HEK293T (cell line): ENCODE results near the gene FUT7.
"Not testable (repeated sequence)": the region's sequence is repeated elsewhere in the genome, so short reads cannot be mapped to it uniquely, and the experiment has no call there.

Experiments
- CTCF ChIA-PET: fragments of 350-600 bp; formaldehyde crosslinking; extraction: SDS; loops from one replicate; lab custom pipeline; 2021; ENCODE audit warnings: antibody characterized with exemption, inconsistent platforms; lab: Yijun Ruan, JAX
- POLR2A ChIA-PET: fragments of 350-600 bp; formaldehyde crosslinking; extraction: SDS; loops from one replicate; lab custom pipeline; 2020; ENCODE audit warnings: antibody characterized with exemption, inconsistent platforms; lab: Yijun Ruan, JAX
- DNase-seq: peaks from one replicate; pipeline ENCODE4 v3.0.0; 2012; ENCODE audit warnings: mixed read lengths; ENCODE audit errors: extremely low spot score
- ARNT ChIP-seq: fragments of 450-650 bp; IDR thresholded peaks from 2 replicates; pipeline ENCODE4 v1.6.1; 2017; ENCODE audit warnings: mild to moderate bottlenecking
- BHLHE40 ChIP-seq: fragments of 450-650 bp; IDR thresholded peaks from 2 replicates; pipeline ENCODE4 v1.6.1; 2016; ENCODE audit warnings: mild to moderate bottlenecking, moderate library complexity, borderline replicate concordance
- CTBP1 ChIP-seq: fragments of 450-650 bp; IDR thresholded peaks from 2 replicates; pipeline ENCODE4 v1.6.1; 2016; ENCODE audit warnings: borderline replicate concordance
- ELF4 ChIP-seq: fragments of 450-650 bp; IDR thresholded peaks from 2 replicates; pipeline ENCODE4 v1.6.1; 2017; ENCODE audit warnings: antibody characterized with exemption
- FOXA1 ChIP-seq: fragments of 450-650 bp; IDR thresholded peaks from 2 replicates; pipeline ENCODE4 v1.6.1; 2016; ENCODE audit warnings: mild to moderate bottlenecking
- FOXK2 ChIP-seq: fragments of 450-650 bp; IDR thresholded peaks from 2 replicates; pipeline ENCODE4 v1.6.1; 2016; ENCODE audit warnings: mild to moderate bottlenecking
- FOXM1 ChIP-seq: fragments of 450-650 bp; IDR thresholded peaks from 2 replicates; pipeline ENCODE4 v1.6.1; 2017; ENCODE audit warnings: mild to moderate bottlenecking, borderline replicate concordance
- HDGF ChIP-seq: fragments of 450-650 bp; IDR thresholded peaks from 2 replicates; pipeline ENCODE4 v1.6.1; 2017; ENCODE audit warnings: antibody characterized with exemption, borderline replicate concordance
- L3MBTL2 ChIP-seq: fragments of 450-650 bp; conservative IDR thresholded peaks from 2 replicates; pipeline ENCODE4 v1.6.1; 2016; ENCODE audit warnings: mild to moderate bottlenecking
- LEF1 ChIP-seq: fragments of 450-650 bp; IDR thresholded peaks from 2 replicates; pipeline ENCODE4 v1.6.1; 2017; ENCODE audit warnings: mild to moderate bottlenecking, borderline replicate concordance
- NFRKB ChIP-seq: fragments of 450-650 bp; IDR thresholded peaks from 2 replicates; pipeline ENCODE4 v1.6.1; 2016; ENCODE audit warnings: mild to moderate bottlenecking, moderate library complexity
- PKNOX1 ChIP-seq: fragments of 450-650 bp; IDR thresholded peaks from 2 replicates; pipeline ENCODE4 v1.6.1; 2016
- SP1 ChIP-seq: fragments of 450-650 bp; IDR thresholded peaks from 2 replicates; pipeline ENCODE4 v1.6.1; 2017
- SUZ12 ChIP-seq: fragments of 450-650 bp; IDR thresholded peaks from 2 replicates; pipeline ENCODE4 v1.6.1; 2016; ENCODE audit warnings: mild to moderate bottlenecking
- TARDBP ChIP-seq: fragments of 450-650 bp; IDR thresholded peaks from 2 replicates; pipeline ENCODE4 v1.6.1; 2016
- ZNF384 ChIP-seq: fragments of 450-650 bp; IDR thresholded peaks from 2 replicates; pipeline ENCODE4 v1.6.1; 2016

The FUT7 gene

GRCh38 chr9:137066096-137066861 is 34.4 kb upstream of the FUT7 start:
- ChIA-PET CTCF (interaction anchor here (1.2 to 2.8 kb wide), 4 partner anchors 11 to 37 kb away, joined by 4 to 16 read pairs (median 10); partner anchors contain the start of gene UAP1L1), POLR2A (no interaction called here)
- DNase-seq = no peak
- TF ChIP-seq CTBP1 (no peak), NFRKB (no peak), ARNT (no peak), ZNF384 (no peak), FOXK2 (no peak), SP1 (no peak), PKNOX1 (no peak), TARDBP (no peak), FOXM1 (no peak), FOXA1 (no peak), LEF1 (no peak), BHLHE40 (no peak), HDGF (no peak)

- TF ChIP-seq ELF4 (no peak), FOXM1 (no peak), FOXK2 (no peak), CTBP1 (no peak), LEF1 (no peak), ARNT (no peak), ZNF384 (no peak), SUZ12 (no peak), FOXA1 (no peak), NFRKB (no peak), HDGF (no peak)
- no peak for DNase-seq
- ChIA-PET CTCF (interaction anchor here (0.6 to 1.2 kb wide), 3 partner anchors 28 to 188 kb away, joined by 3 to 4 read pairs (median 3); no protein-coding TSS in a partner anchor), POLR2A (no interaction called here)
Observed at GRCh38 chr9:137065336-137065967, 33.6 kb upstream of the FUT7 start.

- ChIA-PET POLR2A (no interaction called here), CTCF (interaction anchor here (0.6 to 1.2 kb wide), 3 partner anchors 12 to 187 kb away, joined by 3 to 5 read pairs (median 4); partner anchors contain the start of gene UAP1L1)
- TF ChIP-seq ZNF384 (no peak), LEF1 (no peak), SUZ12 (no peak), ARNT (no peak), TARDBP (no peak), CTBP1 (no peak), BHLHE40 (no peak), HDGF (no peak), NFRKB (no peak), PKNOX1 (no peak), SP1 (no peak), FOXK2 (no peak), FOXA1 (no peak), ELF4 (no peak), FOXM1 (no peak), L3MBTL2 (no peak)
- no peak for DNase-seq
Observed at GRCh38 chr9:137064880-137065164, 32.9 kb upstream of the FUT7 start.

GRCh38 chr9:137064027-137064879 is 32.4 kb upstream of the FUT7 start:
- CTCF ChIA-PET = interaction anchor here (0.6 to 1.2 kb wide), 12 partner anchors 8 to 276 kb away, joined by 3 to 9 read pairs (median 4); partner anchors contain the start of genes MAN1B1, NPDC1 and UAP1L1
- TF ChIP-seq FOXK2 (no peak), PKNOX1 (no peak), ARNT (no peak), SUZ12 (no peak), L3MBTL2 (no peak), BHLHE40 (no peak), TARDBP (no peak), NFRKB (no peak), CTBP1 (no peak), ELF4 (no peak), FOXM1 (no peak), HDGF (no peak), FOXA1 (no peak), LEF1 (no peak), SP1 (no peak), ZNF384 (no peak)
- POLR2A ChIA-PET = interaction anchor here (0.9 kb wide), 1 partner anchor 15 kb away, joined by 5 read pairs; no protein-coding TSS in a partner anchor
- peak; percentile 82 for DNase-seq

GRCh38 chr9:137063311-137064026 is 31.6 kb upstream of the FUT7 start:
- TF ChIP-seq SP1 (no peak), TARDBP (no peak), NFRKB (no peak), BHLHE40 (no peak)
- CTCF ChIA-PET = interaction anchor here (0.6 to 1.2 kb wide), 12 partner anchors 8 to 275 kb away, joined by 3 to 9 read pairs (median 4); partner anchors contain the start of genes MAN1B1, NPDC1 and UAP1L1
- DNase-seq = no peak
- POLR2A ChIA-PET = interaction anchor here (0.9 kb wide), 1 partner anchor 15 kb away, joined by 5 read pairs; no protein-coding TSS in a partner anchor

GRCh38 chr9:137062798-137063197 is 30.9 kb upstream of the FUT7 start:
- DNase-seq, CTCF ChIA-PET, POLR2A ChIA-PET: not testable (repeated sequence)
